ENCODE results near the gene KIRREL2. TPM values are rescaled to one million over a fixed set of nuclear protein-coding genes. Genes with fewer than 3 reads are reported as not detected.

KIRREL2 gene
- total and polyA plus RNA-seq, 9 of the 15 experiments (the other 6 are each of a cell fraction or from before 2014, with no cell fraction given) = 0.01 to 0.12 (median 0.09) TPM; not detected in 4

- TF ChIP-seq MGA (IDR thresholded peaks at IDR 0.05) (no peak), JUND (IDR thresholded peaks at IDR 0.05; ENCODE audit: borderline replicate concordance, low read depth, low read length) (no peak), JUND (tag; IDR thresholded peaks at IDR 0.05; ENCODE audit: borderline replicate concordance, low read depth, low read length) (peak; percentile 32; the same call in 1 of the 3 replicates), JUN (IDR thresholded peaks at IDR 0.05; ENCODE audit: borderline replicate concordance, low read depth, low read length) (no peak), JUN (CRISPR knock-in tag; IDR thresholded peaks at IDR 0.05; ENCODE audit: borderline replicate concordance) (no peak), RCOR1 (IDR thresholded peaks at IDR 0.05; ENCODE audit: borderline replicate concordance in 1 of 2, low read depth in 2 of 2, low read length in 2 of 2) (peak in 1 of 2 experiments; percentile 89; a peak in 2 of 4 replicates), MTA3 (IDR thresholded peaks at IDR 0.05; ENCODE audit: borderline replicate concordance) (no peak), ZNF24 (IDR thresholded peaks at IDR 0.05) (0 out of 2 replicates have a peak, but pooled peaks have one; percentile 20), TFAP4 (CRISPR knock-in tag; IDR thresholded peaks at IDR 0.05; ENCODE audit: borderline replicate concordance) (peak; percentile 75), ZNF644 (tag; IDR thresholded peaks at IDR 0.05; ENCODE audit: low read depth) (no peak), ZNF133 (CRISPR knock-in tag; IDR thresholded peaks at IDR 0.05) (no peak), ZNF561 (CRISPR knock-in tag; conservative IDR thresholded peaks at IDR 0.05) (no peak), SRF (CRISPR knock-in tag; IDR thresholded peaks at IDR 0.05) (peak in 1 of 2 experiments; percentile 54; a peak in 1 of 4 replicates), PHF20 (IDR thresholded peaks at IDR 0.05; ENCODE audit: partially characterized antibody) (no peak), ASH1L (IDR thresholded peaks at IDR 0.05; ENCODE audit: borderline replicate concordance, low read depth, partially characterized antibody) (no peak), DMBX1 (CRISPR knock-in tag; IDR thresholded peaks at IDR 0.05; ENCODE audit: borderline replicate concordance) (peak; percentile 41; the same call in 1 of the 2 replicates)
Measured at GRCh38 chr19:35828692-35829301, 27.9 kb upstream of the KIRREL2 start (continued).
